ENCODE measurements around the gene NLGN3.

Gene NLGN3

GRCh38 chrX:71098302-71098701, 46.3 kb upstream of the NLGN3 start:
- H3K27me3 ChIP-seq (ENCODE audit: insufficient read depth, low read length, poor library complexity): no peaks in the 10 kb centered on the region
- H3K4ac ChIP-seq (ENCODE audit: low read depth, low read length): peak overlapping the region; percentile 3
- H2BK120ac ChIP-seq (ENCODE audit: low read depth, low read length): no peak overlapping the region
- H3K9ac ChIP-seq (ENCODE audit: low read length): no peak overlapping the region
- no peak overlapping the region for H3K56ac ChIP-seq (ENCODE audit: low read length)
- H3K18ac ChIP-seq (ENCODE audit: low read length): no peak overlapping the region
- H4K8ac ChIP-seq (ENCODE audit: low read depth, low read length): no peak overlapping the region
- peaks cover 9% of the 10 kb centered on the region for H3K4me1 ChIP-seq (ENCODE audit: control insufficient read depth, low read depth, low read length)
- no peak overlapping the region for H2AK5ac ChIP-seq (ENCODE audit: low read length)
- H2BK5ac ChIP-seq (ENCODE audit: low read length): no peak overlapping the region
- peak; percentile 56 for DNase-seq
- H4K5ac ChIP-seq (ENCODE audit: low read length): no peak overlapping the region
- no peaks in the 10 kb centered on the region for H3K36me3 ChIP-seq (ENCODE audit: control insufficient read depth, insufficient read depth, low read length)
- no peak overlapping the region for H2BK15ac ChIP-seq (replicated peaks; ENCODE audit: low read depth)
- H3K4me3 ChIP-seq (ENCODE audit: low read length): no peak overlapping the region
- no peaks in the 10 kb centered on the region for H3K79me1 ChIP-seq (ENCODE audit: low read length)
- no CpG with 5 or more reads among the region's 2 CpGs for WGBS (ENCODE audit: extremely low coverage, insufficient coverage, low lambda C conversion rate)
- H3K79me2 ChIP-seq (ENCODE audit: control insufficient read depth, insufficient read depth, low read length): no peaks in the 10 kb centered on the region
- H3K23ac ChIP-seq (ENCODE audit: low read length): no peak overlapping the region
- H3K4me2 ChIP-seq (ENCODE audit: low read length): no peak overlapping the region
- H3K27ac ChIP-seq (ENCODE audit: low read depth, low read length): no peak overlapping the region

- no peak overlapping the region for H3K4ac ChIP-seq (ENCODE audit: low read depth, low read length)
- no peaks in the 10 kb centered on the region for H3K36me3 ChIP-seq (ENCODE audit: control insufficient read depth, insufficient read depth, low read length)
- peaks cover 9% of the 10 kb centered on the region for H3K4me1 ChIP-seq (ENCODE audit: control insufficient read depth, low read depth, low read length)
- peak overlapping the region; percentile 49 for H3K27ac ChIP-seq (ENCODE audit: low read depth, low read length)
- no CpG with 5 or more reads among the region's 5 CpGs for WGBS (ENCODE audit: extremely low coverage, insufficient coverage, low lambda C conversion rate)
- H3K27me3 ChIP-seq (ENCODE audit: insufficient read depth, low read length, poor library complexity): no peaks in the 10 kb centered on the region
- no peaks in the 10 kb centered on the region for H3K79me1 ChIP-seq (ENCODE audit: low read length)
- H2BK15ac ChIP-seq (replicated peaks; ENCODE audit: low read depth): no peak overlapping the region
- H3K18ac ChIP-seq (ENCODE audit: low read length): no peak overlapping the region
- no peaks in the 10 kb centered on the region for H3K79me2 ChIP-seq (ENCODE audit: control insufficient read depth, insufficient read depth, low read length)
- H3K4me3 ChIP-seq (ENCODE audit: low read length): no peak overlapping the region
- no peak overlapping the region for H3K9ac ChIP-seq (ENCODE audit: low read length)
- peak overlapping the region; percentile 25 for H3K56ac ChIP-seq (ENCODE audit: low read length)
- no peak overlapping the region for H3K23ac ChIP-seq (ENCODE audit: low read length)
- no peak overlapping the region for H2BK120ac ChIP-seq (ENCODE audit: low read depth, low read length)
- DNase-seq: peak; percentile 62
- H2BK5ac ChIP-seq (ENCODE audit: low read length): no peak overlapping the region
- no peak overlapping the region for H4K8ac ChIP-seq (ENCODE audit: low read depth, low read length)
- no peak overlapping the region for H2AK5ac ChIP-seq (ENCODE audit: low read length)
- no peak overlapping the region for H3K4me2 ChIP-seq (ENCODE audit: low read length)
- H4K5ac ChIP-seq (ENCODE audit: low read length): no peak overlapping the region
These were observed 45.6 kb upstream of the NLGN3 start for GRCh38 chrX:71098951-71099506.

DNA sequence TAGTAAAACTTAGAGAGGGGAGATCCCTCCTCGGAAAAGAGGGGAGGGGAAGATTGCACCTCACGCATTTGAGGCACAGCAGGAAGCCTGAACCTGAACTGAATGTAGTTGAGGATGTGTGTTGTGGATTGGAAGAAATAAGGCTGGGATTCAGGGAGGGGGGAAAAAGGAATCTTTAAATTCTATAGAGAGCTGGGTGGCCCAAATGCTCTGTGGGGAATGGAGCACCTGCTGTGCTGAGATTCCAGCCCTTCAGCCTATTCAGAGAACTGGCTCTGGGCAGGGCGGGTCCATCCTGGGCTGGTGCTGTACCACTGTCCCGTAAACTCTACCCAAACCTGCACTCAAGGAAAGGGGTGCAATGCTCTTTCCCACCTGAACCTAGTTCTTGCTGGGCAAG, 44.9 kb upstream of the NLGN3 start:
- no peak overlapping the region for H2BK15ac ChIP-seq (replicated peaks; ENCODE audit: low read depth)
- no CpG with 5 or more reads among the region's 4 CpGs for WGBS (ENCODE audit: extremely low coverage, insufficient coverage, low lambda C conversion rate)
- DNase-seq: peak; percentile 44

GRCh38 chrX:71100581-71101505, 43.8 kb upstream of the NLGN3 start:
- no peak overlapping the region for H3K9ac ChIP-seq (ENCODE audit: low read length)
- H4K8ac ChIP-seq (ENCODE audit: low read depth, low read length): no peak overlapping the region
- no peak overlapping the region for H3K4me3 ChIP-seq (ENCODE audit: low read length)
- H3K27me3 ChIP-seq (ENCODE audit: insufficient read depth, low read length, poor library complexity): no peaks in the 10 kb centered on the region
- H3K4ac ChIP-seq (ENCODE audit: low read depth, low read length): peak overlapping the region; percentile 72
- H4K5ac ChIP-seq (ENCODE audit: low read length): no peak overlapping the region
- no peak overlapping the region for H3K27ac ChIP-seq (ENCODE audit: low read depth, low read length)
- H3K36me3 ChIP-seq (ENCODE audit: control insufficient read depth, insufficient read depth, low read length): no peaks in the 10 kb centered on the region
- H3K18ac ChIP-seq (ENCODE audit: low read length): peak overlapping the region; percentile 61
- no peaks in the 10 kb centered on the region for H3K79me1 ChIP-seq (ENCODE audit: low read length)
- H2BK15ac ChIP-seq (replicated peaks; ENCODE audit: low read depth): no peak overlapping the region
- no peak overlapping the region for H2BK120ac ChIP-seq (ENCODE audit: low read depth, low read length)
- H3K23ac ChIP-seq (ENCODE audit: low read length): no peak overlapping the region
- peaks cover 14% of the 10 kb centered on the region for H3K4me1 ChIP-seq (ENCODE audit: control insufficient read depth, low read depth, low read length)
- H2AK5ac ChIP-seq (ENCODE audit: low read length): no peak overlapping the region
- no CpG with 5 or more reads among the region's 31 CpGs for WGBS (ENCODE audit: extremely low coverage, insufficient coverage, low lambda C conversion rate)
- H2BK5ac ChIP-seq (ENCODE audit: low read length): no peak overlapping the region
- H3K79me2 ChIP-seq (ENCODE audit: control insufficient read depth, insufficient read depth, low read length): no peaks in the 10 kb centered on the region
- no peak for DNase-seq
- H3K4me2 ChIP-seq (ENCODE audit: low read length): no peak overlapping the region
- peak overlapping the region; percentile 34 for H3K56ac ChIP-seq (ENCODE audit: low read length)

More for the DNA sequence above, 44.9 kb upstream of the NLGN3 start:
- no peak overlapping the region for H2BK5ac ChIP-seq (ENCODE audit: low read length)
- no peak overlapping the region for H3K4ac ChIP-seq (ENCODE audit: low read depth, low read length)
- no peaks in the 10 kb centered on the region for H3K36me3 ChIP-seq (ENCODE audit: control insufficient read depth, insufficient read depth, low read length)
- H3K27me3 ChIP-seq (ENCODE audit: insufficient read depth, low read length, poor library complexity): no peaks in the 10 kb centered on the region
- no peak overlapping the region for H3K23ac ChIP-seq (ENCODE audit: low read length)
- H3K79me2 ChIP-seq (ENCODE audit: control insufficient read depth, insufficient read depth, low read length): no peaks in the 10 kb centered on the region
- H3K9ac ChIP-seq (ENCODE audit: low read length): no peak overlapping the region
- no peak overlapping the region for H3K4me3 ChIP-seq (ENCODE audit: low read length)
- no peak overlapping the region for H2AK5ac ChIP-seq (ENCODE audit: low read length)
- H3K56ac ChIP-seq (ENCODE audit: low read length): no peak overlapping the region
- no peak overlapping the region for H4K8ac ChIP-seq (ENCODE audit: low read depth, low read length)
- H3K4me1 ChIP-seq (ENCODE audit: control insufficient read depth, low read depth, low read length): peaks cover 14% of the 10 kb centered on the region
- no peak overlapping the region for H2BK120ac ChIP-seq (ENCODE audit: low read depth, low read length)
- H3K18ac ChIP-seq (ENCODE audit: low read length): peak overlapping the region; percentile 81
- no peaks in the 10 kb centered on the region for H3K79me1 ChIP-seq (ENCODE audit: low read length)
- H4K5ac ChIP-seq (ENCODE audit: low read length): no peak overlapping the region
- peak overlapping the region; percentile 49 for H3K27ac ChIP-seq (ENCODE audit: low read depth, low read length)
- no peak overlapping the region for H3K4me2 ChIP-seq (ENCODE audit: low read length)

DNA sequence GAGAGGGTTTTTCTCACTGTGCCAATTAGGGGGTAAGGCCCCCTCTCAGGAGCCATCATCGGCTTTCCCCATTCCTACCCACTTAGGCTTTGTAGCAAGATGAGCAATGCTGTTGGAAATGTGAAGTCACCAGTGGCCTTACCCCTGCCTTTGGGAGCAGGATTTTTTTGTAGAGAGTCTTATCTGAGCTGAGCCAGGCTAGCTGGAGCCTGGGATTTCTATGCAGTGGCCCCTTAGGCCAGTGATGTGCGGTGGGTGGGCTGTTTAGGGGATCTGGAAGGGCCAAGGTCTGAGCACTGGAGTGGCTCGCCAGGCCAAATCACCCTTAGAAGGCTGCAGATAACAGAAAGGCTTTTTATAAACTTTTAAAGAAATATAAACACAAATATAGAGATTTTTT, 42.3 kb upstream of the NLGN3 start:
- no peak overlapping the region for H4K5ac ChIP-seq (ENCODE audit: low read length)
- H2AK5ac ChIP-seq (ENCODE audit: low read length): no peak overlapping the region
- DNase-seq: no peak
- no peak overlapping the region for H3K9ac ChIP-seq (ENCODE audit: low read length)
- no peak overlapping the region for H2BK15ac ChIP-seq (replicated peaks; ENCODE audit: low read depth)
- no peaks in the 10 kb centered on the region for H3K79me2 ChIP-seq (ENCODE audit: control insufficient read depth, insufficient read depth, low read length)
- H3K4me1 ChIP-seq (ENCODE audit: control insufficient read depth, low read depth, low read length): peaks cover 14% of the 10 kb centered on the region
- no peak overlapping the region for H3K23ac ChIP-seq (ENCODE audit: low read length)
- H3K4ac ChIP-seq (ENCODE audit: low read depth, low read length): peak overlapping the region; percentile 65
- no peak overlapping the region for H2BK5ac ChIP-seq (ENCODE audit: low read length)
- no peaks in the 10 kb centered on the region for H3K36me3 ChIP-seq (ENCODE audit: control insufficient read depth, insufficient read depth, low read length)
- H3K56ac ChIP-seq (ENCODE audit: low read length): peak overlapping the region; percentile 30
- no peak overlapping the region for H3K4me3 ChIP-seq (ENCODE audit: low read length)
- no CpG with 5 or more reads among the region's 3 CpGs for WGBS (ENCODE audit: extremely low coverage, insufficient coverage, low lambda C conversion rate)
- H3K27me3 ChIP-seq (ENCODE audit: insufficient read depth, low read length, poor library complexity): no peaks in the 10 kb centered on the region
- peak overlapping the region; percentile 89 for H2BK120ac ChIP-seq (ENCODE audit: low read depth, low read length)
- no peak overlapping the region for H3K27ac ChIP-seq (ENCODE audit: low read depth, low read length)
- H3K4me2 ChIP-seq (ENCODE audit: low read length): no peak overlapping the region
- H4K8ac ChIP-seq (ENCODE audit: low read depth, low read length): no peak overlapping the region
- no peak overlapping the region for H3K18ac ChIP-seq (ENCODE audit: low read length)
- no peaks in the 10 kb centered on the region for H3K79me1 ChIP-seq (ENCODE audit: low read length)
